ENCODE results near the gene SNX27. TPM values are rescaled to one million over a fixed set of nuclear protein-coding genes. Genes with fewer than 3 reads are reported as not detected.
"Not testable (repeated sequence)": the region's sequence is repeated elsewhere in the genome, so short reads cannot be mapped to it uniquely, and the experiment has no call there.

The SNX27 gene
- total RNA-seq, 1 donor from 2014 or later, result 33.9 TPM

DNA sequence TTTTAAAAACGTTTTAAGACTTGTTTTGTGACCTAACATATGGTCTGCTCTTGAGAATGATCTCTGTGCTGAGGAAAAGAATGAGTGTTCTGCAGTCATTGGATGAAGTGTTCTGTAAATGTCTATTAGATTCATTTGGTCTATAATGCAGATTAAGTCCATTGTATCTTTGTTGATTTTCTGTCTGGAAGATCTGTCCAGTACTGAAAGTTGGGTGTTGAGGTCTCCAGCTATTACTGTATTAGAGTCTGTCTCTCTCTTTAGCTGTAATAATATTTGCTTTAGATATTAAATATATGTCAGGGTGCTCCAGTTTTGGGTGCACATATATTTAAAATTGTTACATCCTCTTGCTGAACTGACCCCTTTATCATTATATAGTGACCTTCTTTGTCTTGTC lies 61.6 kb downstream of the SNX27 start:
- H3K9me3 Mint-ChIP-seq (ENCODE audit: unreplicated experiment), result peaks cover 18% of the 10 kb centered on the region
- TF ChIP-seq, protein P1, sequence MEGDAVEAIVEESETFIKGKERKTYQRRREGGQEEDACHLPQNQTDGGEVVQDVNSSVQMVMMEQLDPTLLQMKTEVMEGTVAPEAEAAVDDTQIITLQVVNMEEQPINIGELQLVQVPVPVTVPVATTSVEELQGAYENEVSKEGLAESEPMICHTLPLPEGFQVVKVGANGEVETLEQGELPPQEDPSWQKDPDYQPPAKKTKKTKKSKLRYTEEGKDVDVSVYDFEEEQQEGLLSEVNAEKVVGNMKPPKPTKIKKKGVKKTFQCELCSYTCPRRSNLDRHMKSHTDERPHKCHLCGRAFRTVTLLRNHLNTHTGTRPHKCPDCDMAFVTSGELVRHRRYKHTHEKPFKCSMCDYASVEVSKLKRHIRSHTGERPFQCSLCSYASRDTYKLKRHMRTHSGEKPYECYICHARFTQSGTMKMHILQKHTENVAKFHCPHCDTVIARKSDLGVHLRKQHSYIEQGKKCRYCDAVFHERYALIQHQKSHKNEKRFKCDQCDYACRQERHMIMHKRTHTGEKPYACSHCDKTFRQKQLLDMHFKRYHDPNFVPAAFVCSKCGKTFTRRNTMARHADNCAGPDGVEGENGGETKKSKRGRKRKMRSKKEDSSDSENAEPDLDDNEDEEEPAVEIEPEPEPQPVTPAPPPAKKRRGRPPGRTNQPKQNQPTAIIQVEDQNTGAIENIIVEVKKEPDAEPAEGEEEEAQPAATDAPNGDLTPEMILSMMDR (IDR thresholded peaks at IDR 0.05), result no peak
- no peak overlapping the region for H3K27ac Mint-ChIP-seq (ENCODE audit: unreplicated experiment)
- H3K27me3 Mint-ChIP-seq (ENCODE audit: unreplicated experiment), result no peaks in the 10 kb centered on the region
- DNase-seq (ENCODE audit: extremely low spot score, unreplicated experiment), result no peak
- H3K4me1 Mint-ChIP-seq (ENCODE audit: unreplicated experiment), result peaks cover 2% of the 10 kb centered on the region
- no peak overlapping the region for H3K4me3 Mint-ChIP-seq (ENCODE audit: unreplicated experiment)
- H3K36me3 Mint-ChIP-seq (ENCODE audit: unreplicated experiment), result peaks cover 42% of the 10 kb centered on the region

DNA sequence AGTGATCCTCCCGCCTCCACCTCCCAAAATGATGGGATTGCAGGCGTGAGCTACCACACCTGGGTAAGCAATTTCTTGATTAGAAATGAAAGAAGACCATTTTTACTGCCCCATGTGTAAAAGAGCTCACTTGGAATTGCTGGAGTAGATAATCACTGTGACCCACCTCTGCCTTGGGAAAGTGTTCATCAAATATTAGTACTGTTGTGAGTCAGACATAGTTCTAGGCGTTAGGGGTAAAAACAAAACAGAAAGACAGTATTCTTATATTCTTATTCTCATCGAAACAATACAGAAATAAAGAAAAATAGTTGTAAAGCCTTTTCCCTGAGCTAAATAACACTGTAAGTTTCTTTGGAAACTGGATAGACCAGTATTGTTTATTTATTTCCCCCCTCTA lies 68.5 kb downstream of the SNX27 start:
- TF ChIP-seq, protein P1 (IDR thresholded peaks at IDR 0.05), result no peak
- Mint-ChIP-seq H3K36me3 (ENCODE audit: unreplicated experiment) (peaks cover 13% of the 10 kb centered on the region), H3K27me3 (ENCODE audit: unreplicated experiment) (no peaks in the 10 kb centered on the region), H3K4me3 (ENCODE audit: unreplicated experiment) (no peak overlapping the region), H3K4me1 (ENCODE audit: unreplicated experiment) (peaks cover 23% of the 10 kb centered on the region), H3K9me3 (ENCODE audit: unreplicated experiment) (no peaks in the 10 kb centered on the region), H3K27ac (ENCODE audit: unreplicated experiment) (peak overlapping the region; percentile 88)
- no peak for DNase-seq (ENCODE audit: extremely low spot score, unreplicated experiment)

DNA sequence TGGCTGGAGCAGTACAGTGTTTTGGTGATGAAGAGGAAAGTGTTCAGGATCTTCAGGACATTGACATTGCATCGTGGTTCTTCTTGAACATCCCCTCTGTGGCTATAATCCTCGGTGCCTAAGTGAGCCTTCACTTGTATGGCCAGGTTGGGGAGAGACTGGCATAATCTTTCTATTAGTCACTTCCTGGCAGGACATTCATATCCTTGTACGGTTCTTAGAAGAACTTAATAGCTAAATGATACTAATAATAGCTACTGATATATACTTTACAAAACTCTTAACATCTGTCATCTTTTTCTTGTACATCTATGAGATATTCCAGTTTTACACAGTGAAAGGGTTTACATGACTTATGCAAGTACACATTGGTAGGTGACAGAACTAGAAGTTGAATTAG lies 69.0 kb downstream of the SNX27 start:
- H3K27ac Mint-ChIP-seq (ENCODE audit: unreplicated experiment), result peak overlapping the region; percentile 88
- no peaks in the 10 kb centered on the region for H3K9me3 Mint-ChIP-seq (ENCODE audit: unreplicated experiment)
- TF ChIP-seq, protein P1 (IDR thresholded peaks at IDR 0.05), result no peak
- peaks cover 23% of the 10 kb centered on the region for H3K4me1 Mint-ChIP-seq (ENCODE audit: unreplicated experiment)
- no peaks in the 10 kb centered on the region for H3K27me3 Mint-ChIP-seq (ENCODE audit: unreplicated experiment)
- DNase-seq (ENCODE audit: extremely low spot score, unreplicated experiment), result no peak
- H3K36me3 Mint-ChIP-seq (ENCODE audit: unreplicated experiment), result peaks cover 14% of the 10 kb centered on the region
- no peak overlapping the region for H3K4me3 Mint-ChIP-seq (ENCODE audit: unreplicated experiment)

DNA sequence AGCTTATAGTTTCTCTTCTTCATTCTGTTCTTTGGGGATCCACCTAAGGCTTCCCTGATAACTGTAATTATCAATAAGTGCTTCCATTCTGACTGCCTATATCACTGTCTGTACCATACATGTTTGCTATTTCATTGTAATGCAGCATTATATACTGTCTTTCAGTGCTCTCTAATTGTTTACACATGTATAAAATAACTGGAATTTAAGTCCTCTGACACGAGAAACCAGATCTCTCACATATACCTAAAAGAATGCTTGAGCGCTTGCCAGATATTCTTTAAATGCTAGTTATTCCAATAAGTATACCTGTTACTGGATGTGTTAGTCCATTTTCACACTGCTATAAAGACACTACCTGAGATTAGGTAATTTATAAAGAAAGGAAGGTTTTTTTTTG lies 70.1 kb downstream of the SNX27 start:
- no peaks in the 10 kb centered on the region for H3K9me3 Mint-ChIP-seq (ENCODE audit: unreplicated experiment)
- no peaks in the 10 kb centered on the region for H3K27me3 Mint-ChIP-seq (ENCODE audit: unreplicated experiment)
- peaks cover 18% of the 10 kb centered on the region for H3K36me3 Mint-ChIP-seq (ENCODE audit: unreplicated experiment)
- TF ChIP-seq, protein P1 (IDR thresholded peaks at IDR 0.05), result no peak
- no peak for DNase-seq (ENCODE audit: extremely low spot score, unreplicated experiment)
- H3K4me3 Mint-ChIP-seq (ENCODE audit: unreplicated experiment), result no peak overlapping the region
- H3K27ac Mint-ChIP-seq (ENCODE audit: unreplicated experiment), result peak overlapping the region; percentile 47
- H3K4me1 Mint-ChIP-seq (ENCODE audit: unreplicated experiment), result peaks cover 23% of the 10 kb centered on the region

DNA sequence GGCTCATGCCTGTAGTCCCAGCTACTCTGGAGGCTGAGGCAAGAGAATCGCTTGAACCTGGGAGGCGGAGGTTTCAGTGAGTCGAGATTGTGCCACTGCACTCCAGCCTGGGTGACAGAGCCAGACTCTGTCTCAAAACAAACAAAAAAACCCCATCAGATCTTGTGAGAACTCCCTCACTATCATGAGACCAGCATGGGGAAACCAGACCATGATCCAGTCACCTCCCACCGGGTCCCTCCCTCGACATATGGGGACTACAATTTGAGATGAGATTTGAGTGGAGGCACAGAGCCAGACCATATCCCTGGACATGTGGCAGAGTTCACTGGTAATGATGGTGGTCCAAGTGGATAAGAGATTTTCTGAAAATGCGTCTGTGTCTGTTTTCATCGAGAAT lies 71.1 kb downstream of the SNX27 start:
- peaks cover 23% of the 10 kb centered on the region for H3K4me1 Mint-ChIP-seq (ENCODE audit: unreplicated experiment)
- not testable (repeated sequence) for H3K4me3 Mint-ChIP-seq (ENCODE audit: unreplicated experiment); DNase-seq (ENCODE audit: extremely low spot score, unreplicated experiment); H3K9me3 Mint-ChIP-seq (ENCODE audit: unreplicated experiment); H3K27ac Mint-ChIP-seq (ENCODE audit: unreplicated experiment); H3K27me3 Mint-ChIP-seq (ENCODE audit: unreplicated experiment)
- peaks cover 18% of the 10 kb centered on the region for H3K36me3 Mint-ChIP-seq (ENCODE audit: unreplicated experiment)

DNA sequence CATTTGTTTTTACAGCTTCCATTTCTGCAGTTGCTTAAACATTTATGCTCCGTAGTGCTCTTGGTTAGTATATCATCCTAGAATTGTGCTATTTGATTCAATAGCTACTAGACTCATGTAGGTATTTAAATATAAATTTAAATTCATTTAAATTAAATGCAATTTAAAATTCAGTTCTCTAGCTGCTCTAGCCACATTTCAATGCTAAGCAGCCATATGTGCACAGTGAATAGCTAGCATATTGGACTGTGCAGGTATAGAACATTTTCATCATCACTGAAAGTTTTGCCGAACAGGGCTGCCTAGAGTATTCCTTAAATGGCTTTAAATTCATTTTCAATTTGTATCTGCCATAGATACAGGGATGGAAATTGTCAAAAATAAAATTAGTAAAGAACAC lies 72.3 kb downstream of the SNX27 start:
- Mint-ChIP-seq H3K9me3 (ENCODE audit: unreplicated experiment) (no peaks in the 10 kb centered on the region), H3K27me3 (ENCODE audit: unreplicated experiment) (no peaks in the 10 kb centered on the region), H3K4me3 (ENCODE audit: unreplicated experiment) (no peak overlapping the region), H3K36me3 (ENCODE audit: unreplicated experiment) (peaks cover 19% of the 10 kb centered on the region), H3K27ac (ENCODE audit: unreplicated experiment) (no peak overlapping the region), H3K4me1 (ENCODE audit: unreplicated experiment) (peaks cover 23% of the 10 kb centered on the region)
- TF ChIP-seq, protein P1 (IDR thresholded peaks at IDR 0.05), result no peak
- DNase-seq (ENCODE audit: extremely low spot score, unreplicated experiment), result no peak

All from osteocyte (in vitro differentiated cells).